Spleen (tissue), 7 donors: ENCODE data around the gene KRTAP9-7.

Experiments
- POLR2A ChIP-seq, 3 donors: fragments of 450-650 bp; IDR thresholded peaks; one replicate each; pipeline ENCODE4 v1.5.1; 2017; ENCODE audit warnings: antibody characterized with exemption in 3 of 3, mild to moderate bottlenecking in 1 of 3
- POLR2AphosphoS5 ChIP-seq, 3 donors: sonication (generic); formaldehyde crosslinking; IDR thresholded peaks; one replicate each; pipeline ENCODE4 v1.5.1; 2017; ENCODE audit warnings: antibody characterized with exemption in 3 of 3
- TF ChIP-seq, protein P1 (sequence below), 11 experiments: fragments of 200-600 bp in 7 of 11; fragments of 450-650 bp in 4 of 11; sonication (generic) in 4 of 11; IDR thresholded peaks in 8 of 11; conservative IDR thresholded peaks in 3 of 11; 1 replicate in 7 of 11; 2 replicates in 4 of 11; pipeline versions ENCODE4 v1.4.0 to v1.8.0; 2016 to 2021; ENCODE audit warnings: antibody characterized with exemption in 11 of 11, inconsistent platforms in 4 of 11, mild to moderate bottlenecking in 1 of 11
- donor health status: DM: no; HTN: no; CAD: no; lungs with moderate emphysema.
- donor health status: DM: no; HTN: no; CAD: no.
- donor health status: DM: no; HTN: no; CAD: no.

DNA sequence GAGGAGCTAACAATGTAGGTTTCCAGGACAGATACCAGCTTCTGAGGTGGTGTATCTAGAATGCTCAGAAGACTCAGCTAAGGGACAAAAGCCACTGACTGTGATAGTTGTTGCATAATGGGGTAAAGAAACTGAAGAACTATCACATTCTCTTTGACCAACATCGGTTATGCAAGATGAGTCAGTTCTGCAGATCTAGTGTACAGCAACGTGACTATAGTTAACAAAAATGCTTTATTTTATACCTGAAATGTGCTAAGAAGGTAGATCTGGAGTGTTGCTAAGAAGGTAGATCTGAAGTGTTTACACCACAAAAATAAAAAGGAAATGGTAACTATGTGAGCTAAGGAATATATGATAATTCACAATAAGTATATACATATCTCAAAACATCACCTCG lies 7.8 kb upstream of the KRTAP9-7 start:
- TF ChIP-seq POLR2AphosphoS5 (IDR thresholded peaks at IDR 0.05) = no peak
- TF ChIP-seq, protein P1, sequence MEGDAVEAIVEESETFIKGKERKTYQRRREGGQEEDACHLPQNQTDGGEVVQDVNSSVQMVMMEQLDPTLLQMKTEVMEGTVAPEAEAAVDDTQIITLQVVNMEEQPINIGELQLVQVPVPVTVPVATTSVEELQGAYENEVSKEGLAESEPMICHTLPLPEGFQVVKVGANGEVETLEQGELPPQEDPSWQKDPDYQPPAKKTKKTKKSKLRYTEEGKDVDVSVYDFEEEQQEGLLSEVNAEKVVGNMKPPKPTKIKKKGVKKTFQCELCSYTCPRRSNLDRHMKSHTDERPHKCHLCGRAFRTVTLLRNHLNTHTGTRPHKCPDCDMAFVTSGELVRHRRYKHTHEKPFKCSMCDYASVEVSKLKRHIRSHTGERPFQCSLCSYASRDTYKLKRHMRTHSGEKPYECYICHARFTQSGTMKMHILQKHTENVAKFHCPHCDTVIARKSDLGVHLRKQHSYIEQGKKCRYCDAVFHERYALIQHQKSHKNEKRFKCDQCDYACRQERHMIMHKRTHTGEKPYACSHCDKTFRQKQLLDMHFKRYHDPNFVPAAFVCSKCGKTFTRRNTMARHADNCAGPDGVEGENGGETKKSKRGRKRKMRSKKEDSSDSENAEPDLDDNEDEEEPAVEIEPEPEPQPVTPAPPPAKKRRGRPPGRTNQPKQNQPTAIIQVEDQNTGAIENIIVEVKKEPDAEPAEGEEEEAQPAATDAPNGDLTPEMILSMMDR (IDR thresholded peaks at IDR 0.05 in 8 of 11, conservative IDR thresholded peaks at IDR 0.05 in 3 of 11) = no peak
- no peak for TF ChIP-seq POLR2A (IDR thresholded peaks at IDR 0.05)
